Mucosa of stomach (tissue), 1 donor: ENCODE data around the gene CREB1.

Experiments
- H3K27me3 ChIP-seq: one replicate; pipeline ENCODE4 v1.7.0; 2013; ENCODE audit warnings: mild to moderate bottlenecking, low read length; ENCODE audit not compliant: control insufficient read depth, insufficient read depth
- H3K36me3 ChIP-seq: one replicate; pipeline ENCODE4 v1.7.0; 2013; ENCODE audit warnings: low read length; ENCODE audit not compliant: control insufficient read depth, insufficient read depth
- H3K4me1 ChIP-seq: one replicate; pipeline ENCODE4 v1.7.0; 2013; ENCODE audit warnings: mild to moderate bottlenecking, low read length; ENCODE audit not compliant: control insufficient read depth, insufficient read depth
- H3K4me3 ChIP-seq: one replicate; pipeline ENCODE4 v1.7.0; 2013; ENCODE audit warnings: low read length
- H3K9ac ChIP-seq: one replicate; pipeline ENCODE4 v1.7.0; 2013; ENCODE audit warnings: mild to moderate bottlenecking, low read length, moderate library complexity
- H3K9me3 ChIP-seq: one replicate; pipeline ENCODE4 v1.7.0; 2013; ENCODE audit warnings: mild to moderate bottlenecking, low read length, moderate library complexity; ENCODE audit not compliant: control insufficient read depth
- donor health status: Pancreatic carcinoma.

CREB1 gene

GRCh38 chr2:207505728-207506127 is 24.0 kb upstream of the CREB1 start:
- no peak overlapping the region for H3K9ac ChIP-seq
- H3K36me3 ChIP-seq, result no peaks in the 10 kb centered on the region
- H3K4me3 ChIP-seq, result no peak overlapping the region
- H3K4me1 ChIP-seq, result peaks cover 5% of the 10 kb centered on the region
- no peaks in the 10 kb centered on the region for H3K9me3 ChIP-seq
- no peaks in the 10 kb centered on the region for H3K27me3 ChIP-seq

GRCh38 chr2:207506426-207506825 is 23.3 kb upstream of the CREB1 start:
- Histone ChIP-seq H3K27me3 (no peaks in the 10 kb centered on the region), H3K4me1 (peaks cover 5% of the 10 kb centered on the region), H3K9me3 (no peaks in the 10 kb centered on the region), H3K9ac (no peak overlapping the region), H3K36me3 (no peaks in the 10 kb centered on the region), H3K4me3 (no peak overlapping the region)

- H3K36me3 ChIP-seq, result no peaks in the 10 kb centered on the region
- peaks cover 3% of the 10 kb centered on the region for H3K4me1 ChIP-seq
- H3K4me3 ChIP-seq, result no peak overlapping the region
- no peaks in the 10 kb centered on the region for H3K27me3 ChIP-seq
- H3K9me3 ChIP-seq, result no peaks in the 10 kb centered on the region
- no peak overlapping the region for H3K9ac ChIP-seq
Observed at GRCh38 chr2:207510148-207510547, 19.6 kb upstream of the CREB1 start.

- Histone ChIP-seq H3K4me1 (no peaks in the 10 kb centered on the region), H3K4me3 (no peak overlapping the region), H3K9me3 (no peaks in the 10 kb centered on the region), H3K9ac (no peak overlapping the region), H3K36me3 (no peaks in the 10 kb centered on the region), H3K27me3 (no peaks in the 10 kb centered on the region)
Observed at GRCh38 chr2:207511851-207512250, 17.9 kb upstream of the CREB1 start.

GRCh38 chr2:207512356-207512755 is 17.4 kb upstream of the CREB1 start:
- Histone ChIP-seq H3K4me3 (no peak overlapping the region), H3K9me3 (no peaks in the 10 kb centered on the region), H3K27me3 (no peaks in the 10 kb centered on the region), H3K36me3 (no peaks in the 10 kb centered on the region), H3K9ac (no peak overlapping the region), H3K4me1 (no peaks in the 10 kb centered on the region)

- Histone ChIP-seq H3K4me3 (no peak overlapping the region), H3K9me3 (no peaks in the 10 kb centered on the region), H3K4me1 (no peaks in the 10 kb centered on the region), H3K36me3 (no peaks in the 10 kb centered on the region), H3K9ac (no peak overlapping the region), H3K27me3 (no peaks in the 10 kb centered on the region)
Observed at GRCh38 chr2:207513551-207514257, 16.1 kb upstream of the CREB1 start.

- H3K9me3 ChIP-seq, result no peaks in the 10 kb centered on the region
- no peak overlapping the region for H3K4me3 ChIP-seq
- no peaks in the 10 kb centered on the region for H3K4me1 ChIP-seq
- no peaks in the 10 kb centered on the region for H3K36me3 ChIP-seq
- H3K27me3 ChIP-seq, result no peaks in the 10 kb centered on the region
- H3K9ac ChIP-seq, result no peak overlapping the region
Observed at GRCh38 chr2:207514451-207514850, 15.3 kb upstream of the CREB1 start.

GRCh38 chr2:207515671-207516070 is 14.1 kb upstream of the CREB1 start:
- H3K27me3 ChIP-seq, result no peaks in the 10 kb centered on the region
- H3K9ac ChIP-seq, result no peak overlapping the region
- H3K36me3 ChIP-seq, result no peaks in the 10 kb centered on the region
- no peaks in the 10 kb centered on the region for H3K4me1 ChIP-seq
- H3K4me3 ChIP-seq, result no peak overlapping the region
- H3K9me3 ChIP-seq, result no peaks in the 10 kb centered on the region

GRCh38 chr2:207516206-207516605 is 13.6 kb upstream of the CREB1 start:
- Histone ChIP-seq H3K4me1 (no peaks in the 10 kb centered on the region), H3K9ac (no peak overlapping the region), H3K9me3 (no peaks in the 10 kb centered on the region), H3K27me3 (no peaks in the 10 kb centered on the region), H3K4me3 (no peak overlapping the region), H3K36me3 (no peaks in the 10 kb centered on the region)

GRCh38 chr2:207523005-207523404 is 6.8 kb upstream of the CREB1 start:
- H3K27me3 ChIP-seq, result no peaks in the 10 kb centered on the region
- no peaks in the 10 kb centered on the region for H3K36me3 ChIP-seq
- H3K4me1 ChIP-seq, result peaks cover 6% of the 10 kb centered on the region
- no peak overlapping the region for H3K9ac ChIP-seq
- H3K4me3 ChIP-seq, result no peak overlapping the region
- H3K9me3 ChIP-seq, result no peaks in the 10 kb centered on the region

- H3K27me3 ChIP-seq, result no peaks in the 10 kb centered on the region
- H3K9ac ChIP-seq, result no peak overlapping the region
- no peaks in the 10 kb centered on the region for H3K36me3 ChIP-seq
- H3K4me3 ChIP-seq, result no peak overlapping the region
- H3K9me3 ChIP-seq, result no peaks in the 10 kb centered on the region
- peaks cover 9% of the 10 kb centered on the region for H3K4me1 ChIP-seq
Observed at GRCh38 chr2:207525296-207525695, 4.5 kb upstream of the CREB1 start.

GRCh38 chr2:207528980-207529329 is 807 bp upstream of the CREB1 start:
- Histone ChIP-seq H3K9me3 (no peaks in the 10 kb centered on the region), H3K36me3 (no peaks in the 10 kb centered on the region), H3K9ac (peak overlapping the region; percentile 100), H3K4me3 (peak overlapping the region; percentile 81), H3K27me3 (no peaks in the 10 kb centered on the region), H3K4me1 (peaks cover 21% of the 10 kb centered on the region)
